Measurements from ENCODE around the gene FGFR1OP2. TPM values are rescaled to one million over a fixed set of nuclear protein-coding genes. Genes with fewer than 3 reads are reported as not detected.

The FGFR1OP2 gene
- total RNA-seq, 1 experiment from 2014 or later: 86.9 TPM

DNA sequence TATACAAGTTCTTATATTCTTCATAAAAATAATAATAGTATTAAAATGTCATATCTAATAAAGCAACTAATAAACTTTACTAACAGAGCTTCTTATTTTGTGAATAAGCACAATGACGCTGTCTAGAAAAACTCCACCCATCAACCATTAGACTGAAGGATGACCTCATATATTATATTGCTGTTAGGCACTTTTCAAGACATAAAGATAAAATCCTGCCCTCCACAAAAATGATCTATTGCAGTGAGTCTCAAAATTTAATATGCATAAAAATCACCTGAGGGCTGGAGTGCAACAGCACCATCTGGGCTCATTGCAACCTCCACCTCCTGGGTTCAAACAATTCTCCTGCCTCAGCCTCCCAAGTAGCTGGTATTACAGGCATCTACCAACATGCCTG is 55.8 kb downstream of the FGFR1OP2 start:
- Histone ChIP-seq H3K4me1 (peaks cover 8% of the 10 kb centered on the region), H3K9me3 (no peaks in the 10 kb centered on the region), H3K4me3 (ENCODE audit: low read depth, low read length) (no peak overlapping the region), H3K27me3 (replicated peaks; ENCODE audit: control insufficient read depth, insufficient read depth, low read length) (no peaks in the 10 kb centered on the region), H3K36me3 (ENCODE audit: control insufficient read depth, insufficient read depth, low read length) (no peaks in the 10 kb centered on the region)
- intact Hi-C loops (cut with micrococcal nuclease; ENCODE audit: unreplicated experiment): no loop called here
- CTCF ChIA-PET: no interaction called here
- POLR2A ChIA-PET: no interaction called here
- Mint-ChIP-seq H3K27me3 (ENCODE audit: insufficient read depth, unreplicated experiment) (no peaks in the 10 kb centered on the region), H3K4me3 (ENCODE audit: unreplicated experiment) (no peak overlapping the region), H3K36me3 (ENCODE audit: insufficient read depth, unreplicated experiment) (peaks cover 6% of the 10 kb centered on the region), H3K9me3 (ENCODE audit: unreplicated experiment) (no peaks in the 10 kb centered on the region), H3K27ac (ENCODE audit: unreplicated experiment) (no peak overlapping the region), H3K4me1 (ENCODE audit: low read depth, unreplicated experiment) (peaks cover 13% of the 10 kb centered on the region)
- BruUV-seq (replicated peaks): no TSS peak
- no peak for TF ChIP-seq CTCF (IDR thresholded peaks at IDR 0.05; ENCODE audit: insufficient read depth in 1 of 2, low read depth in 1 of 2, low read length in 1 of 2, severe bottlenecking in 1 of 2, unreplicated experiment in 1 of 2)
- no peak for DNase-seq

DNA sequence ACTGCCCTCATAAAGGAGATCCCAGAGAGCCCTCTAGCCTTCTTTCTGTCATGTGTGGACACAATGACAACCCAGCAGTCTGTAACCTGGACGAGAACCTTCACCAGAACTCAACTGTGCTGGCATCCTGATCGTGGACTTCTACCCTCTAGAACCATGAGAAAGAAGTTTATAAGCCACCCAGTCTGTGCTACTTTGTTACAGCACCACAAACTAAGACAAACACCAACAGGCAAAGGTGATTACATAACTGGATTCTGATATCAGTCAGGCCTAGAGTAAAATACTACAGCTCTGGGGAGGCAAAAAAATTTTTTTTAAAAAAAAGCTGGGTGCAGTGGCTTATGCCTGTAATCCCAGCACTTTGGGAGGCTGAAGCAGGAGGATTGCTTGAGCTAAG is 57.4 kb downstream of the FGFR1OP2 start:
- no peak overlapping the region for H3K4me3 ChIP-seq (ENCODE audit: low read depth, low read length)
- no peaks in the 10 kb centered on the region for H3K27me3 ChIP-seq (replicated peaks; ENCODE audit: control insufficient read depth, insufficient read depth, low read length)
- H3K9me3 Mint-ChIP-seq (ENCODE audit: unreplicated experiment): no peaks in the 10 kb centered on the region
- peaks cover 6% of the 10 kb centered on the region for H3K36me3 Mint-ChIP-seq (ENCODE audit: insufficient read depth, unreplicated experiment)
- H3K27me3 Mint-ChIP-seq (ENCODE audit: insufficient read depth, unreplicated experiment): no peaks in the 10 kb centered on the region
- no peaks in the 10 kb centered on the region for H3K4me1 ChIP-seq
- no peak for TF ChIP-seq CTCF (IDR thresholded peaks at IDR 0.05; ENCODE audit: insufficient read depth in 1 of 2, low read depth in 1 of 2, low read length in 1 of 2, severe bottlenecking in 1 of 2, unreplicated experiment in 1 of 2)
- BruUV-seq (replicated peaks): no TSS peak
- DNase-seq: no peak
- no peaks in the 10 kb centered on the region for H3K36me3 ChIP-seq (ENCODE audit: control insufficient read depth, insufficient read depth, low read length)
- ChIA-PET POLR2A (no interaction called here), CTCF (interaction anchor here (0.7 kb wide), 1 partner anchor 15 kb away, joined by 3 read pairs; no protein-coding TSS in a partner anchor)
- intact Hi-C loops (cut with micrococcal nuclease; ENCODE audit: unreplicated experiment): no loop called here
- no peaks in the 10 kb centered on the region for H3K4me1 Mint-ChIP-seq (ENCODE audit: low read depth, unreplicated experiment)
- H3K27ac Mint-ChIP-seq (ENCODE audit: unreplicated experiment): no peak overlapping the region
- H3K4me3 Mint-ChIP-seq (ENCODE audit: unreplicated experiment): no peak overlapping the region
- H3K9me3 ChIP-seq: no peaks in the 10 kb centered on the region

DNA sequence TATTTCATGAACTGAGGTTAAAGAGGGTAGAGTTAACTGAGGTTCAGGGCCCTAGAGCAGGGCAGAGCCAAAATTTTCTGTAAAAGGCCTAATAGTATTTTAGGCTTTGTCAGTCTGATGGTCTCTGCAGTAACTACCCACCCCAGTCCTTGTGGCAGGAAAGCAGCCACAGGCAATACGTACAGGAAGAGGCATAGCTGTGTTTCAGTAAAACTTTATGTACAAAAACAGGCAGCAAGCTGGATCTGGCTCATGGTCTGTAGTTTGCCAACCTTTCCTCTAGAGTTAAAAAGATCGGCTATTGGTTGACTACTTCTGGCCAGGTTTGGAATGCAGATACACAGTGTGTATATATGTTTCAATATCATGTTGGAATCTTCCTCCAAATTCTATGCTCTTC is 58.7 kb downstream of the FGFR1OP2 start:
- CTCF ChIA-PET: interaction anchor here (1.2 kb wide), 1 partner anchor 17 kb away, joined by 4 read pairs; the partner anchor contains the start of gene TM7SF3
- Mint-ChIP-seq H3K4me1 (ENCODE audit: low read depth, unreplicated experiment) (no peaks in the 10 kb centered on the region), H3K36me3 (ENCODE audit: insufficient read depth, unreplicated experiment) (peaks cover 6% of the 10 kb centered on the region), H3K27ac (ENCODE audit: unreplicated experiment) (no peak overlapping the region), H3K9me3 (ENCODE audit: unreplicated experiment) (no peaks in the 10 kb centered on the region), H3K4me3 (ENCODE audit: unreplicated experiment) (no peak overlapping the region), H3K27me3 (ENCODE audit: insufficient read depth, unreplicated experiment) (no peaks in the 10 kb centered on the region)
- no TSS peak for BruUV-seq (replicated peaks)
- no peaks in the 10 kb centered on the region for H3K27me3 ChIP-seq (replicated peaks; ENCODE audit: control insufficient read depth, insufficient read depth, low read length)
- intact Hi-C loops (cut with micrococcal nuclease; ENCODE audit: unreplicated experiment): no loop called here
- H3K4me3 ChIP-seq (ENCODE audit: low read depth, low read length): no peak overlapping the region
- H3K36me3 ChIP-seq (ENCODE audit: control insufficient read depth, insufficient read depth, low read length): no peaks in the 10 kb centered on the region; the same call in 1 of the 2 replicates
- no peak for DNase-seq
- TF ChIP-seq CTCF (IDR thresholded peaks at IDR 0.05; ENCODE audit: insufficient read depth in 1 of 2, low read depth in 1 of 2, low read length in 1 of 2, severe bottlenecking in 1 of 2, unreplicated experiment in 1 of 2): no peak
- H3K9me3 ChIP-seq: no peaks in the 10 kb centered on the region
- H3K4me1 ChIP-seq: peaks cover 6% of the 10 kb centered on the region; the same call in 1 of the 2 replicates
- POLR2A ChIA-PET: no interaction called here

Data from Caco-2 (cell line).